ENCODE results near the gene FSTL5. TPM values are rescaled to one million over a fixed set of nuclear protein-coding genes. Genes with fewer than 3 reads are reported as not detected.
A peak's percentile ranks its signal among the peaks of the same experiment; 100 is the strongest.
"Not testable (repeated sequence)": the region's sequence is repeated elsewhere in the genome, so short reads cannot be mapped to it uniquely, and the experiment has no call there.

The FSTL5 gene
- total RNA-seq (3.1 TPM), polyA plus RNA-seq (ENCODE audit: insufficient read depth in 1 of 8, insufficient read length in 8 of 8, low replicate concordance in 1 of 8) (10 to 100 TPM in 2 of 8 donors, 1 to 10 TPM in 6; 1.2 to 12.3 (median 2.7) TPM)
- long read RNA-seq, donor 1, result 0 reads
- long read RNA-seq, donor 2, result 0 reads
- long read RNA-seq, donor 3, partial matches to known transcripts, result 0 of 1 reads
- long read RNA-seq, donor 3, other reads (novel, unspliced or antisense), result 0 of 1 reads
- long read RNA-seq, donor 4, result 0 reads
- long read RNA-seq, donor 5, partial matches to known transcripts, result 7 of 8 reads
- long read RNA-seq, donor 5, other reads (novel, unspliced or antisense), result 0 of 8 reads
- long read RNA-seq, donor 6, result 0 reads
- long read RNA-seq, donor 7, result 0 reads
- long read RNA-seq, donor 8, result 0 reads
- long read RNA-seq, donor 9, partial matches to known transcripts, result 0 of 1 reads
- long read RNA-seq, donor 9, other reads (novel, unspliced or antisense), result 0 of 1 reads
- long read RNA-seq, donor 10, result 0 reads
- long read RNA-seq, donor 11, result 0 reads

DNA sequence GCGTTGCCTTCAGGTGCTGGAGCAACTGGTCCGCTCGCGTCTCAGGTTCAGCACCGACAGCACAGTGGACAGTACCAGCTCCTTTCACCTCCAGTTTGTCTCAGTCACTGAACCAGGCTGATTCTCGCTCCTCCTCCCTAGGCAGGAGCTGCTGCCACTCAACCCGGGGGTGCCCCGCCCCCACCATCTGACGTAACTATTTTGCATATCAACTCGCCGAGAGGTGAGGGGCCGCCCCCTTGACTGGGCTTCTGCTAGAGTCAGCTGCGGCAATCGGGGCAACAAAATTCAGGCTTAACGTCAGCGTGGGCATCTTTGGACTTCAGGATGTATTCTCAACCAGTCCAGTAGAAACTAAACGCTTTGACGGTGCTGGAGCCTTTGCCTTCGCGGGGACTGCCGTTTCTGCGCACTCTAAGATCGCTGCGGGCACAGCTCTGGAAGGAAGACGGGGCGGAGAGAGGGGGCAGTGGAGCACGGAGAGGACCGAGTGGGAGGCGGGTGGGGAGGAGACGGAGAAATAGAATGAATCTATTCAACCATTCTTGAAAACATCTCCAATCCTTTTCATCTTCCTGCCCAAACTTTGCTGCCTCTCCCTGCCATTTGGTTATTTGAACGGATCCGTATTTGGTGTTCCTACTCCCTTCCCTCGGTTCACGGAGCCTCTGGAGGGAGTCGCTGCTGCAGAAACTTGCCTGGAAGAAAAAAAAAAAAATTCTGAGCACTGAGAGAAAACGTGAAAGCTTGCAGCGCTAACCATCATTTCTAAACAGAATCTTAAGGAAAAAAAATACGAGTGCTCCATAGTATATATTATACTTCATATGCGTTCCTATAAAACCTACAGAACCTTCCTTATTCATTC, at the start of gene FSTL5:
Gene FSTL5, minus strand, starts transcription at position 109 of the 868 bp plus-strand sequence. CDS start 52,604 bp downstream, outside the sequence.
- Histone ChIP-seq H3K4me1 (ENCODE audit: control insufficient read depth, insufficient read depth, low read length) (no peaks in the 10 kb centered on the region), H3K36me3 (ENCODE audit: control insufficient read depth, insufficient read depth, low read length) (no peaks in the 10 kb centered on the region), H3K9me3 (replicated peaks; ENCODE audit: control insufficient read depth, low read depth, low read length) (no peaks in the 10 kb centered on the region), H3K4me3 (ENCODE audit: low read length) (peak within 1 kb of the TSS; percentile 33), H3K27ac (ENCODE audit: low read length) (no peak within 1 kb of the TSS), H3K27me3 (ENCODE audit: control insufficient read depth, insufficient read depth, low read length) (peaks cover 3% of the 10 kb centered on the region)
- WGBS (ENCODE audit: insufficient coverage), result 0% methylated on average over 22 of the region's 39 CpGs
- peak; percentile 88 for DNase-seq

DNA sequence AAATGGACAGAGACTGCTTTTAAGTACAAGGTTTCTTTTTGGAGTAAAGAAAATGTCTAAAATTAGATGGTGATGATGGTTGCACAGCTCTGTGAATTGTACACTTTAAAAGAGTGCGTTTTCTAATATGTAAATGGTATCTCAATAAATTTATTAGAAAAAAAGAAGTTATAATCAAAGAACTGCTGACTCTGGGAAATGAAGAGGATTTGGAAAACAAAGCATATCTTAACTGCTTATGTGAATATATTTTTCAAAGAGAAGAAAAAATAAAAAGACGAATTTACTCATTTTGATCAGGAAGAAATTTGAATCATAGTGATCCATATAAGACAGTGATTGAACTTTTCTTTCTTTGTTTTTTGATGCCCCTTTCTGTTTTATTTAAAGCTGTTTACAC, 45.9 kb upstream of the FSTL5 start:
- H3K36me3 ChIP-seq (ENCODE audit: control insufficient read depth, insufficient read depth, low read length), result no peaks in the 10 kb centered on the region
- DNase-seq, result no peak
- no peak overlapping the region for H3K4me3 ChIP-seq (ENCODE audit: low read length)
- WGBS (ENCODE audit: insufficient coverage), result no CpG with 5 or more reads among the region's 2 CpGs
- no peaks in the 10 kb centered on the region for H3K27me3 ChIP-seq (ENCODE audit: control insufficient read depth, insufficient read depth, low read length)
- H3K9me3 ChIP-seq (replicated peaks; ENCODE audit: control insufficient read depth, low read depth, low read length), result no peaks in the 10 kb centered on the region
- no peak overlapping the region for H3K27ac ChIP-seq (ENCODE audit: low read length)
- no peaks in the 10 kb centered on the region for H3K4me1 ChIP-seq (ENCODE audit: control insufficient read depth, insufficient read depth, low read length)

DNA sequence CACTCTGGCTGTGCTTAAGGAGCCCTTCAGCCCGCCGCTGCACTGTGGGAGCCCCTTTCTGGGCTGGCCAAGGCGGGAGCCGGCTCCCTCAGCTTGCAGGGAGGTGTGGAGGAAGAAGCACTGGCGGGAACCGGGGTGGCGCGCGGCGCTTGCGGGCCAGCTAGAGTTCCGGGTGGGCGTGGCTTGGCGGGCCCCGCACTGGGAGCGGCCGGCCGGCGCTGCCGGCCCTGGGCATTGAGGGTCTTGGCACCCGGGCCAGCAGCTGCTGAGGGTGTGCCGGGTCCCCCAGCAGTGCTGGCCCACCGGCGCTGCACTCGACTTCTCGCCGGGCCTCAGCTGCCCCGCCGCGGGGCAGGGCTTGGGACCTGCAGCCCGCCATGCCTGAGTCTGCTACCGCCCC, 39.7 kb upstream of the FSTL5 start:
- H3K36me3 ChIP-seq (ENCODE audit: control insufficient read depth, insufficient read depth, low read length); H3K4me1 ChIP-seq (ENCODE audit: control insufficient read depth, insufficient read depth, low read length); H3K9me3 ChIP-seq (replicated peaks; ENCODE audit: control insufficient read depth, low read depth, low read length); H3K27me3 ChIP-seq (ENCODE audit: control insufficient read depth, insufficient read depth, low read length); H3K27ac ChIP-seq (ENCODE audit: low read length); H3K4me3 ChIP-seq (ENCODE audit: low read length); DNase-seq: not testable (repeated sequence)
- 98% methylated on average over 26 of the region's 32 CpGs for WGBS (ENCODE audit: insufficient coverage)

DNA sequence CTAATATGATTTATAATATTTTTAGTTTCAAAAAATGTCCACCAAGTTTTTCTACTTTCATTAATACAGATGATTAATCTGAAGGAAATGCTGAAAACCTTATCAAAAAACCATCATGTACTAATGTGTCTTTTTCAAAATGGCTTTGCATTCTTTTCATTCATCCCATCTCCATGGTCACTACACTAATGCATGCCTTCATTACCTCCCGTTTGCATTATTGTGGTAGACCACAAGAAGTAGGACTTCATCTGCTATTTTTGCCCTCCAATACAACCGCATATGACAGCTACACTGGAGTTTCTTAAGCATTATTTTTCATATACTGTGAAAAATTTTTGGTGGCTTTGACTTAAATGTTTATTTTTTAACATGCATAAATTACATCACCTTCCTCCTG, 37.9 kb upstream of the FSTL5 start:
- Histone ChIP-seq H3K27me3 (ENCODE audit: control insufficient read depth, insufficient read depth, low read length) (no peaks in the 10 kb centered on the region), H3K9me3 (replicated peaks; ENCODE audit: control insufficient read depth, low read depth, low read length) (no peaks in the 10 kb centered on the region)
- WGBS (ENCODE audit: insufficient coverage), result no CpG with 5 or more reads among the region's 2 CpGs

DNA sequence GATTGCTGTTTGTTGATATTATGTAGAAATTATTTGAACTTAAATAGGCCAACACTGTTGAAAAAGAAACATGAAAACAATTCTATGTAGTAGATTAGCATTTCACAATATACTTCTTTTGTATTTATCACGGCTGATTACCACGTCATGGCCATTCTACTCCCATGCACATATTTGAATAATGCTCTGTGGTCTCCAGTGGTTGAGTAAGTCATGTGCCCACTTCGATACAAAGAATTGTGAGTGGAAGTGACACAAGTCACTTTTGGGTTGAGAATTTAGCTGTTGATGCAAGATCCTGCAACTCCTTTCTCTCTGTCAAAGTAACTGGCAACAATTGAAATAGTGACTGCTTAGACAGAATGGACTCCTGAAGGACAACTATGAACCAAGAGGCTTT, 6.7 kb upstream of the FSTL5 start:
- no peak for DNase-seq
- H3K27ac ChIP-seq (ENCODE audit: low read length), result no peak overlapping the region
- no peaks in the 10 kb centered on the region for H3K4me1 ChIP-seq (ENCODE audit: control insufficient read depth, insufficient read depth, low read length)
- H3K4me3 ChIP-seq (ENCODE audit: low read length), result no peak overlapping the region
- no CpG with 5 or more reads among the region's 3 CpGs for whole genome bisulfite sequencing (ENCODE audit: insufficient coverage)
- no peaks in the 10 kb centered on the region for H3K9me3 ChIP-seq (replicated peaks; ENCODE audit: control insufficient read depth, low read depth, low read length)
- H3K36me3 ChIP-seq (ENCODE audit: control insufficient read depth, insufficient read depth, low read length), result no peaks in the 10 kb centered on the region
- no peaks in the 10 kb centered on the region for H3K27me3 ChIP-seq (ENCODE audit: control insufficient read depth, insufficient read depth, low read length)

More for the DNA sequence above, 37.9 kb upstream of the FSTL5 start:
- Histone ChIP-seq H3K4me1 (ENCODE audit: control insufficient read depth, insufficient read depth, low read length) (no peaks in the 10 kb centered on the region), H3K36me3 (ENCODE audit: control insufficient read depth, insufficient read depth, low read length) (no peaks in the 10 kb centered on the region), H3K4me3 (ENCODE audit: low read length) (no peak overlapping the region), H3K27ac (ENCODE audit: low read length) (no peak overlapping the region)
- DNase-seq, result no peak

DNA sequence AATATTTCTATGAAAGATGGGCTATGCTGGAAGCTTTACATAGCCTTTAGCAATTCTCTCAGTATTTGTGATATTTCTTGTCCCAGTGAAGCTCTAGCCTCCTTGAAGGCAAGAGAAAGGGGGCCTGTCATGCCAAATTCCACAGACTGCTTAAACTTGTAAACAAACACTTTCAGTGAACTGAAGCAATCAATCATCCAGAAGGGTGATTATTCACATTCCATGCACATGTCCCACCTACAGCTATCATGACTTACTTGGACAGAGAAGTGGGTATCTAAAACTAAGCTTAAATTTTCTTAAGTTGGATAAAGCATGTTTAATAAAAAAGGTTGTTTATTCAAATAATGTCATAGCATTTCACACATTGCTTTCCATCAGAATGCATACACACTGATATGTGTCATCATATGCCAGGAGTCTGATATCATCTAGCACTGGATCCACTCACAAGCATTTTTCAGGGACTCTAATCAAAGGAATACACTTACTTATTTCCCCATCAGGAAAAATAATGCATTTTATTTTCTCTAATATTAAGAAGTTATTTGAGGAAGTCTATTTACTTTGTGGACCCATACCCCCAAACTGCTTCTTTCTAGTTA, 1.2 kb upstream of the FSTL5 start:
- Histone ChIP-seq H3K27ac (ENCODE audit: low read length) (no peak overlapping the region), H3K4me3 (ENCODE audit: low read length) (no peak overlapping the region), H3K36me3 (ENCODE audit: control insufficient read depth, insufficient read depth, low read length) (no peaks in the 10 kb centered on the region), H3K9me3 (replicated peaks; ENCODE audit: control insufficient read depth, low read depth, low read length) (no peaks in the 10 kb centered on the region), H3K27me3 (ENCODE audit: control insufficient read depth, insufficient read depth, low read length) (peaks cover 3% of the 10 kb centered on the region), H3K4me1 (ENCODE audit: control insufficient read depth, insufficient read depth, low read length) (no peaks in the 10 kb centered on the region)
- peak; percentile 4 for DNase-seq

DNA sequence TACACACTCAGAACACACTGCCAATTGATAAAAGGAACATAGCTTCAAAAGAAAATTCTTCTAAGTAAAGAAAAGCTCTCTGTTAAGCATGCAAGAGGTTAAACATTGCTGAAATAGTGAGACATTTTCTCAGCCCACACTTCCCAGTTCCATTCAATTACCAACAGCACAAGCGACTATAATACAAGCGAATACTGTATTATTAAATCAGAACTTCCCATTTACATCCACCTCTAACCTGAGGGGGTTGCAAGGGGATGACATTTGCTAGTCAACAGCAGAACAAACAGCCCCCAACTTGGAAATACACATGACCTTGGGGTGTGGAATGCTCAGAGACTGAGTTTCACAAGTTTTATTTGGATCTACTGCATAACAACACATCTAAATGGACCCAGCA, 1.1 kb downstream of the FSTL5 start:
- no CpG with 5 or more reads among the region's 2 CpGs for WGBS (ENCODE audit: insufficient coverage)
- H3K4me3 ChIP-seq (ENCODE audit: low read length), result no peak overlapping the region
- H3K36me3 ChIP-seq (ENCODE audit: control insufficient read depth, insufficient read depth, low read length), result no peaks in the 10 kb centered on the region
- no peaks in the 10 kb centered on the region for H3K9me3 ChIP-seq (replicated peaks; ENCODE audit: control insufficient read depth, low read depth, low read length)
- no peak overlapping the region for H3K27ac ChIP-seq (ENCODE audit: low read length)
- no peaks in the 10 kb centered on the region for H3K4me1 ChIP-seq (ENCODE audit: control insufficient read depth, insufficient read depth, low read length)
- peaks cover 3% of the 10 kb centered on the region for H3K27me3 ChIP-seq (ENCODE audit: control insufficient read depth, insufficient read depth, low read length)
- peak; percentile 5 for DNase-seq

DNA sequence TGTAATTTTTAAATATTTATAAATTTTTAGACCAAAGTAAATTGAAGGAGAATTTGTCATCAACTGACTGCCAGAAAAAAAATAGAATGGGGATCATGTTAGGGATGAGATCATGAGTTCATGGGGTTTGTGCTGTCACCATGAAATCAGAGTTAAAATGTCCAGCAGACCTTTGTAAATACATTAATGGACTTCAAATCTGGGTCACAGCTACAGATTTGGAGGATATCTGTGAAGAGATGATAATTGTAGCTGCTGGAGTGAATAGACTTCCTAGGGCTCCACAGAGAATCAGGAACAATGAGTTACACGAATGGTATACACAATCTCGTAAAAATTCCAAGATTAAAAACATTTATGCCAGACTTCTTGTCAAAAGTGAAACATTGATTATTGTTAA, 6.6 kb downstream of the FSTL5 start:
- no CpG with 5 or more reads among the region's 2 CpGs for WGBS (ENCODE audit: insufficient coverage)
- H3K4me3 ChIP-seq (ENCODE audit: low read length), result no peak overlapping the region
- no peaks in the 10 kb centered on the region for H3K36me3 ChIP-seq (ENCODE audit: control insufficient read depth, insufficient read depth, low read length)
- H3K9me3 ChIP-seq (replicated peaks; ENCODE audit: control insufficient read depth, low read depth, low read length), result no peaks in the 10 kb centered on the region
- no peak for DNase-seq
- no peak overlapping the region for H3K27ac ChIP-seq (ENCODE audit: low read length)
- no peaks in the 10 kb centered on the region for H3K4me1 ChIP-seq (ENCODE audit: control insufficient read depth, insufficient read depth, low read length)
- no peaks in the 10 kb centered on the region for H3K27me3 ChIP-seq (ENCODE audit: control insufficient read depth, insufficient read depth, low read length)

DNA sequence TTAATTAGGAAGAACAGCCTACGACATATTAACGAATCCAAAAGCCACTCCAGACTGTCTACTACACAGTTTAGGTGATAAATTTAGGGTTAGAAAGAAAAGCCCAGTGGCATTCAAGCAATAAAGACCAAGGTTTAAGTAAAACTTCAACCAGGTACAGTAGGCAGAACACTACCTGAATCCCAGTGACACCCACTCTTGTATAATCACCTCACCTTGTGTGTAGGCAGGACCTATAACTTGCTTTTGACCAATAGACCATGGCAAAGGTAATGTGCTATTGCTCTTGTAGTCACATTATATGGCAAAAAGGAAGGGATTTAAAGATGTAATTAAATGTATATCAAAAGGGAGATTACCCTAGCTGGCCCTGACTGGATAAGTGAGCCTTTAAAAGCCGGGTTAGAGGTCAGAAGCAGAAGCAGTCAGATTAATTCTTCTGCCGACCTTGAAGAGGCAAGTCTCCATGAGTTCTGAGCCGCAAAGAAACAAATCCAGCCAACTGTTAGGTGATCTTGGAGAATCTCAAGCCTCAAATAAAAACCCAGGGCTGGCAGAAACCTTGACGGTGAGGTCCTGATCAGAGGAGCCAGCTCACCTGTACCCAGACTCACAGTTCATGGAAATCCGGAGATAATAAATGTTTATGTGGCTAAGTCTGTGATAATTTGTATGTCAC, 8.8 kb downstream of the FSTL5 start:
- Histone ChIP-seq H3K27me3 (ENCODE audit: control insufficient read depth, insufficient read depth, low read length) (no peaks in the 10 kb centered on the region), H3K4me3 (ENCODE audit: low read length) (no peak overlapping the region), H3K4me1 (ENCODE audit: control insufficient read depth, insufficient read depth, low read length) (no peaks in the 10 kb centered on the region), H3K27ac (ENCODE audit: low read length) (no peak overlapping the region), H3K36me3 (ENCODE audit: control insufficient read depth, insufficient read depth, low read length) (no peaks in the 10 kb centered on the region), H3K9me3 (replicated peaks; ENCODE audit: control insufficient read depth, low read depth, low read length) (no peaks in the 10 kb centered on the region)
- 76% methylated on average over 2 of the region's 7 CpGs for WGBS (ENCODE audit: insufficient coverage)
- DNase-seq, result no peak
